Measurements from ENCODE around the gene RGMA. TPM values are rescaled to one million over a fixed set of nuclear protein-coding genes. Genes with fewer than 3 reads are reported as not detected.

Gene RGMA
- 4.7 TPM for total RNA-seq
- 4.4 TPM for polyA plus RNA-seq (ENCODE audit: insufficient read depth, low read depth, low replicate concordance)
- long read RNA-seq, donor 1, full-length matches to known transcripts = 4 of 4 reads
- long read RNA-seq, donor 1, partial matches to known transcripts = 0 of 4 reads
- long read RNA-seq, donor 1, other reads (novel, unspliced or antisense) = 0 of 4 reads
- long read RNA-seq, donor 2, partial matches to known transcripts = 0 of 2 reads
- long read RNA-seq, donor 2, other reads (novel, unspliced or antisense) = 0 of 2 reads
- long read RNA-seq, donor 3, partial matches to known transcripts = 0 of 1 reads
- long read RNA-seq, donor 3, other reads (novel, unspliced or antisense) = 0 of 1 reads
- long read RNA-seq, donor 4, partial matches to known transcripts = 0 of 4 reads
- long read RNA-seq, donor 4, other reads (novel, unspliced or antisense) = 0 of 4 reads
- long read RNA-seq, donor 5 = 0 reads
- long read RNA-seq, donor 6, partial matches to known transcripts = 0 of 1 reads
- long read RNA-seq, donor 6, other reads (novel, unspliced or antisense) = 0 of 1 reads
- long read RNA-seq, donor 7, partial matches to known transcripts = 1 of 2 reads
- long read RNA-seq, donor 7, other reads (novel, unspliced or antisense) = 0 of 2 reads
- long read RNA-seq, donor 8, full-length matches to known transcripts = 6 of 6 reads
- long read RNA-seq, donor 8, partial matches to known transcripts = 0 of 6 reads
- long read RNA-seq, donor 8, other reads (novel, unspliced or antisense) = 0 of 6 reads
- long read RNA-seq, donor 9, partial matches to known transcripts = 0 of 2 reads
- long read RNA-seq, donor 9, other reads (novel, unspliced or antisense) = 0 of 2 reads
- long read RNA-seq, donor 10 = 0 reads

- H3K4me3 ChIP-seq (ENCODE audit: low read length in 3 of 3) = peak within 1 kb of the TSS; percentile 18 to 51 (median 46)
- no peaks in the 10 kb centered on the region for H3K36me3 ChIP-seq (ENCODE audit: control insufficient read depth in 2 of 3, insufficient read depth in 3 of 3, low read length in 3 of 3)
- TF ChIP-seq CTCF (IDR thresholded peaks at IDR 0.05; ENCODE audit: borderline replicate concordance, extremely low read depth, insufficient read depth) = no peak
- H3K4me1 ChIP-seq (ENCODE audit: control insufficient read depth in 2 of 3, insufficient read depth in 2 of 3, low read depth in 1 of 3, low read length in 3 of 3) = peaks cover 0 to 2% (median 0%) of the 10 kb centered on the region in 3 donors
- no peak for FAIRE-seq
- no peak within 1 kb of the TSS for H3K9ac ChIP-seq (ENCODE audit: low read length in 3 of 3)
- no peaks in the 10 kb centered on the region for H3K9me3 ChIP-seq (ENCODE audit: control insufficient read depth in 2 of 3, insufficient read depth in 1 of 3, low read length in 3 of 3)
- DNase-seq = peak; percentile 32 to 78 (median 59)
- no peaks in the 10 kb centered on the region for H3K27me3 ChIP-seq (ENCODE audit: control insufficient read depth, insufficient read depth, low read length)
- intact Hi-C loops (cut with DNase I) = no loop called here
- H3K27ac ChIP-seq (ENCODE audit: low read depth in 2 of 2, low read length in 2 of 2) = no peak within 1 kb of the TSS
Observed at GRCh38 chr15:93088981-93089726, at the start of gene RGMA. RGMA (minus strand) TSS chr15:93089211; CDS start chr15:93088932, 279 bp downstream.

- intact Hi-C loops (cut with DNase I) = no loop called here
- TF ChIP-seq CTCF (IDR thresholded peaks at IDR 0.05; ENCODE audit: borderline replicate concordance, extremely low read depth, insufficient read depth) = no peak
- no peak for DNase-seq
Observed at GRCh38 chr15:93136606-93137005, 47.6 kb upstream of the RGMA start.

GRCh38 chr15:93135997-93136397, 47.0 kb upstream of the RGMA start:
- TF ChIP-seq CTCF (IDR thresholded peaks at IDR 0.05; ENCODE audit: borderline replicate concordance, extremely low read depth, insufficient read depth) = no peak
- no peak overlapping the region for H3K4me3 ChIP-seq (ENCODE audit: low read length in 3 of 3)
- intact Hi-C loops (cut with DNase I) = no loop called here
- H3K27ac ChIP-seq (ENCODE audit: low read depth in 2 of 2, low read length in 2 of 2) = no peak overlapping the region
- FAIRE-seq (no peak), DNase-seq (no peak)
- H3K27me3 ChIP-seq (ENCODE audit: control insufficient read depth, insufficient read depth, low read length) = no peaks in the 10 kb centered on the region
- no peaks in the 10 kb centered on the region for H3K4me1 ChIP-seq (ENCODE audit: control insufficient read depth in 2 of 3, insufficient read depth in 2 of 3, low read depth in 1 of 3, low read length in 3 of 3)
- no peaks in the 10 kb centered on the region for H3K9me3 ChIP-seq (ENCODE audit: control insufficient read depth in 2 of 3, insufficient read depth in 1 of 3, low read length in 3 of 3)
- no peak overlapping the region for H3K9ac ChIP-seq (ENCODE audit: low read length in 3 of 3)
- H3K36me3 ChIP-seq (ENCODE audit: control insufficient read depth in 2 of 3, insufficient read depth in 3 of 3, low read length in 3 of 3) = no peaks in the 10 kb centered on the region

More at GRCh38 chr15:93136606-93137005, 47.6 kb upstream of the RGMA start:
- Histone ChIP-seq H3K27ac (ENCODE audit: low read depth in 2 of 2, low read length in 2 of 2) (no peak overlapping the region), H3K9ac (ENCODE audit: low read length in 3 of 3) (no peak overlapping the region), H3K9me3 (ENCODE audit: control insufficient read depth in 2 of 3, insufficient read depth in 1 of 3, low read length in 3 of 3) (no peaks in the 10 kb centered on the region), H3K4me3 (ENCODE audit: low read length in 3 of 3) (no peak overlapping the region), H3K27me3 (ENCODE audit: control insufficient read depth, insufficient read depth, low read length) (no peaks in the 10 kb centered on the region), H3K36me3 (ENCODE audit: control insufficient read depth in 2 of 3, insufficient read depth in 3 of 3, low read length in 3 of 3) (no peaks in the 10 kb centered on the region), H3K4me1 (ENCODE audit: control insufficient read depth in 2 of 3, insufficient read depth in 2 of 3, low read depth in 1 of 3, low read length in 3 of 3) (no peaks in the 10 kb centered on the region)
- no peak for FAIRE-seq
